Measurements from ENCODE around the gene JAKMIP2.

Gene JAKMIP2

GRCh38 chr5:147693233-147693632, 89.3 kb downstream of the JAKMIP2 start:
- DNase-seq: no peak

GRCh38 chr5:147691130-147691529, 91.4 kb downstream of the JAKMIP2 start:
- DNase-seq: no peak

GRCh38 chr5:147690595-147690994, 91.9 kb downstream of the JAKMIP2 start:
- no peak for DNase-seq

GRCh38 chr5:147689426-147689825, 93.1 kb downstream of the JAKMIP2 start:
- DNase-seq: no peak

DNA sequence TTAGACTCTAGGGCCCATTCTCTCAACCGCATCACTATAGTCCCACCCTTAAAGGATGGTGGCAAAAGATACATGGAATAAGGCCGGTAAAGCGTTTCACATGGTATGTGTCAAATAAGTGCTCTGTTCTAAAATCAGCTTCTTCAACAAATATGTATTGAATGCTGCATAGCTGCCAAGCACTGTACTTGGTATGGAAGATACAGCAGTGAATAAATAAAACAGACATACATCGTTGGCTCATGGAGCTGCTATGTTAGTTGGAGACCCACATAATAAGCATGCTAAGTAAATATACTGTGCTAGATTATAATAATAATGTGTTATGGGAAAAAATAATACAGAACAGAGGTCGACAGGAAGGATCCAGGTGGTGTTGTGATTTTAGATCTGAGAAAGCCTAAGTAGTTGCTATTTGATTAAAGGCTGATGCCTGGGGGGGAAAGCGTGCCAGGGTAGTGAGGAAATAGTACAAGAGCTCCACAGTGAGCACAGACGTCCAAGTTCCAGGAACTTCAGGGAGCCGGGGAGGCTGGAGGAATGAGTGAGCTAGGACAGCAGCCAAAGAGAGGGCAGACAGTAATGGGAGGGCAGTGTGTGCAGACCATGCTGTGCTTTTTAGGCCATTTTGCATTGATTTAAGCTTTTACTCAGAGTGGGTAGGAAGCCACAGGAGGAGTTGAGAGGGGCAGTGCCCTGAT, 93.7 kb downstream of the JAKMIP2 start:
- no peak for DNase-seq

- DNase-seq: no peak
Measured at GRCh38 chr5:147687118-147687517, 95.4 kb downstream of the JAKMIP2 start.

GRCh38 chr5:147686421-147686820, 96.1 kb downstream of the JAKMIP2 start:
- DNase-seq: no peak

- no peak for DNase-seq
Measured at GRCh38 chr5:147685993-147686392, 96.5 kb downstream of the JAKMIP2 start.

DNA sequence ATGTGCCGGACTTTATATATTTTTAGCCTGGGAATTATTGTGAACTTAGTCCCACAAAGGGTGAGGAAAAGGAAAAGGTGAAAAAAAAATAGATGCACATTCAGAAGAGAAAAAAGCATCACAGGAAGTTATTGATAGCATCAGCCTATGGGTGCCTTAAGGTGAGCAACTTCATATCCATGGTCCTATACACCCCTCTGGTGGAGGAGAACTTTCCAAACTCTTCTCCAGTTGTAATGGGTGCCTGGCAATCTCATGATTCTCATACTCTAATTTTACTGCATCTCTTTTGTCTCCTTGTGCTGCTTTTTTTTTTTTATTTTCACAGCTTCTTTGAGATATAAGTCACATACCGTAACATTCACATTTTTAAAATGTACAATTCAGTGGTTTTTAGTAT, 107.4 kb downstream of the JAKMIP2 start:
- no peak for DNase-seq

GRCh38 chr5:147674411-147674810, 108.1 kb downstream of the JAKMIP2 start:
- no peak for DNase-seq

DNA sequence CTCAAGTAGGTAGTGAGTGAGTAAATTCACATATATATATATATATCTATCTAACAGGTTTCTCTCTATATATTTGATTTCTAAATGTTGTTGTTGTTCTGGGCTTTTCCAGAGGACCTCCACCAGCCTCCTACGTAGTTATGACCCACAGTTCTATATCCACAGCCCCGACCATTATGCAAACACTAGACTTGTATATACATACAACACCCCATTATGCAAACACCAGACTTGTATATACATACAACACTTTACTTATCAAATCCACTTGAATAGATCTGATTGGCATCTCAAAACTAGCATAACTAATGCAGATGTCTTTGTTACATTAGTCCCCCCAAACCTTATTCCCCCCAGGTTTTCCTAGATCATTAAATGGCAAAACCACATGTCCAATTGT, 108.7 kb downstream of the JAKMIP2 start:
- no peak for DNase-seq

DNA sequence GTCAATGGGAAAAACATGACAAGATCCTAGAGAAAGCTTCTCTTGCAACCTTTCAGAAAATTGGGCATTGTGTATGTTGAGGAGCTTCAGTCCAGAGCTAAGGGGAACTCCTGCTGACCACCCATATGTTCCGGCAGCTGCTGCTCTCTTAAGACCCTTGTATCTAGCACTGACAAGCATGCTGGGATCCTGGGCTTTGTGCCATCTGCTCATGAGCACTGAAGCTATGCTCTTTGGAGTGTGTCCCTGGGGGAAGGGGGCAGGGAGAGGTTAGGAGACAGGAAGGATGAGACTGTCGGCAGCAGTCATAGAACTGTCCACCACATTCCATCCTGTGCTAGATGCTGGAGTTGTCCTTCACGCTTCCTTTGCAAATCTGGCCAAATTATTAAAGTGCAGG, 109.3 kb downstream of the JAKMIP2 start:
- no peak for DNase-seq

- no peak for DNase-seq
Measured at GRCh38 chr5:147671365-147671764, 111.2 kb downstream of the JAKMIP2 start.

DNA sequence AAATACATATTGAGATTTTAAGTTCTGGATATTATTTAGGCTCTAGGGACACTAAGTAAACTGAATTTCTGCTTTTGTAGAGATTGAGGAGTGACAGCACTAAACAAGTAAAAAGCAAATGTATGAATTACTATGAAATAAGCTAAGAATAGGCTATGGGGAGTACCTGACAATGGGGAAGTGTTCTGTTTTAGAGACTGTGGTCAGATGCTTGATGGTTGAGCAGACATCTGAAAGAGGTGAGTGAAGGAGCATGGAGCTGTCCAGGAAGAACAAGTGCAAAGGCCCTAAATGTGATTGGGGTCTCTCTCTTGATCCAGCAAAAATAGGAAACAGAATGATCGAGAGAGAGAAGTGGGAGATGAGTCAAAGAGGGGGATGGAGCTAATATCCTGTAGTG, 111.7 kb downstream of the JAKMIP2 start:
- no peak for DNase-seq

DNA sequence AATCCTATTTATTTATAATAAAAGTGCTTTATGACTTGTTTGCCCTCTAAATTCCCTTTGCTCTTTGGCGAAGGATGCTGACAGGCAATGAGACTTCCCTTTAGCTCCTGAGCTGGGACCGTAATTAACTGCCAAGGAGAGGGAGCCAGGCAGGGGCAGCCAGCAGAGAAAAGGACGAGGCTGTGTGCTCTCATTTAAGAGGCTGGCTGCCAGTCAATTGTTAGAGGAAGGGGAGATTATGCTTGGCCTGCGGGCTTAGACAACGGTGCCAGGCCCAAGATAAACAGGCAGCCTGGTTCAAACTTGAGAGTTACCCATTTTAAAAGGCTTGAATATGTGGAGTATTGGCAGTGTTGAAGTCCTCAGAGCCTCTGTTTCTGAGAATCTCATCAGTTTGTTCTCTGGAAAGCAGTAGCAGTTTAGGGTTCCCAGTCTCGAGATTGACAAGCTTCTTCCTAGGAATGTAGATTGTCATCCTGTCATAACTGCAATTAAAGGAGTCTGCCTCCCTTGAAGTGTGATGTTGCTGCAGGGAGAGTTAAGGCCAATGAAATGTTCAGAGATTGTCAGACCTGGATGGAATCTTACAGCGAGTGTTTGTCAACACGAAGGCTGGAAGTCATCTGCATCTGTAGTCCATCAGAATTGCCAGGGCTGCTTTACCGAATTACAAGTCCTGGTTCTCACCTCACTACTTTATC, 113.2 kb downstream of the JAKMIP2 start:
- no peak for DNase-seq

DNA sequence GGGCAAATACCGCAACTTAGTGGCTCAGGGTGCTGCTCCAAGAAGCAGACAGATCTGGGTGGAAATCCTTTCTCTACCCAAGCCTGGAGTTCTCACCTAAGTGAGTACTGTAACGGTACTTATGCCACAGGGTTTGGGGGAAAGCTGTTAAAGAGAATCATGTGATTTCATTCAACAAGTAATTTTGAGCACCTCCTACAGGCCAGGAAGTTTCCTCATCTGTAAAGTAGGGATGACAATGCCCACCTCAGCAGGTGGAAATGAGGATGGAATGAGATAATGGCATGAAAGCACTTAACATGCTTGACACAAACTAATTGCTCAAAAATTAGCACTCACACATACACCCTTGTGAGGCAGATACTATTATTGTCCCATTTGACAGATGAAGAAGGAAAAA, 114.1 kb downstream of the JAKMIP2 start:
- no peak for DNase-seq

DNA sequence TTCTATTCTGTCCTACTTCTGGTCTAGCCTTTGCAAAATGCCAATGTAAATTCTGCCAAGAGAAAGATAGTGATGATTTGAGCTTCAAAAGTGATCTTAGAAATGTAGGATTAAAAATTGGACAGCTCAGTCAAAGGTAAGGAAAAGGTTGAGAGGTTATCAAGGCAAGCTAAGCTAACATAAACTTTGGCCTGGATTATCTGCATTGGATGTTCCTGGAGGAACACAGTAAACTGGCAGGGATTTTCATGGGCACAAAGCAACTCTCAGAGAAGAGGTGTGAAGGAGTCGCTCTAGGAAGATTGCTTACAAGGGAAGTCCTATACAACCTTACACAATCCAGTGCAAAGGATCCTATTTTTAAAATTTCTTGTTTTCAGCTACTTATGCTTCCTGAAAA, 115.2 kb downstream of the JAKMIP2 start:
- DNase-seq: no peak

GRCh38 chr5:147666419-147666818, 116.1 kb downstream of the JAKMIP2 start:
- no peak for DNase-seq

DNA sequence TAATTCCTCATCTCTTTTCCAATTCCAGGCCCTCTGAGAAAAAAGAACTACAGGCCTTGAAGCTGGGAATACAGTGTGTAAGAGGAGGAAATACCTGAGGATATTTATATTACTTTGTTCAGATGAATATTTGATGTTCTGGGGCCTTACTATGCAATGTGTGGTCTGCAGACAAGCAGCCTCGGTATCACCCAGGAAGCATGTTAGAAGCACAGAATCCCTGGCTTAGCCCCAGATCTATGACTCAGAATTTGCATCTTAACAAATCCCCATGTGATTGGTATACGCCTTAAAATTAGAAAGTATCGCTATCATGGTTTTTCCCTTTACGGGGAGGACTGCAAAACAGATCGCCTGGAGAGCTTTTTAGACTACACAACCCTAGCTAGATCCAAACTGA, 121.0 kb downstream of the JAKMIP2 start:
- no peak for DNase-seq

GRCh38 chr5:147659166-147659929, 123.2 kb downstream of the JAKMIP2 start:
- no peak for DNase-seq

GRCh38 chr5:147658293-147658932, 124.1 kb downstream of the JAKMIP2 start:
- DNase-seq: no peak

GRCh38 chr5:147648597-147648996, 133.9 kb downstream of the JAKMIP2 start:
- DNase-seq: no peak

DNA sequence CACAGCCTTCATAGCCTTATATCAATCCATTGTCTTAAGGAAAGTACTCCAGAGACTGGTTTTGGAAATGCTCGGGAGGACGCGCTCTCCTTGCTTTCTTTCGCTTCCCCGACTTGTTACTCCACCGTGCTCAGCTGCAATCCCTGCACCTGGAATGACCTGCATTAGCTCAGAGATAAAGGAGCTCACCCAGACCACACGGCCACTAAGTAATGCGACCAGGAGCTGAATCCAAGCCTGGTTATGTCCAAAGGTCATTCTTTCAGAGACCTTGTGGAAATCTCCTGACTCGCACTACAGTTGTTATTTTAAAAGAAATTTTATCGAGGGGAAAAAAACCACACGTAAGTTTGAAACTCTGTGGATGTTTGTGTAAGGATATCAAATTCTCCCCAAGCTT, 137.3 kb downstream of the JAKMIP2 start:
- no peak for DNase-seq

DNA sequence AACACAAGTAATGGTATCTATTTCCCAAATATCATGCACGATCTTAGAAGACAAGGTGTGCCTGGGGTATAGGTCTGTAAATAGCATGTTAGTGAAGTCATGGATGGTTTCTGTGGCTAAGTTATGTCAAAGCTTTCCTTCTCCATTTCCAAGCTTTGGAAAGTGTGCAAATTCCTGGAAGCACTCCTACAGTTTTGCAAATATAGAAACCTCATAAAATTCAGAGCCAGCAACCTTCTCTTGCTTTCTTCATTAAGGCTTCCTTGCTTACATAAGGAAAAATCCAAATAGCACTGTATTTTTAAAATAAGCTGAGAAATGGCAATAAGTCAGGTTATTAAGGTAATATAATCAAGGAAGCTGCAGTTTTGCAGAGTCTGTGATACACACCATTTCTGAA, 138.1 kb downstream of the JAKMIP2 start:
- no peak for DNase-seq

All from DMS153 (cell line).